ENCODE results near the gene NFASC. TPM values are rescaled to one million over a fixed set of nuclear protein-coding genes. Genes with fewer than 3 reads are reported as not detected.

Gene NFASC
- total and polyA plus RNA-seq, 9 of the 15 experiments (the other 6 are each of a cell fraction or from before 2014, with no cell fraction given), result 0.03 to 0.16 (median 0.06) TPM; not detected in 6

DNA sequence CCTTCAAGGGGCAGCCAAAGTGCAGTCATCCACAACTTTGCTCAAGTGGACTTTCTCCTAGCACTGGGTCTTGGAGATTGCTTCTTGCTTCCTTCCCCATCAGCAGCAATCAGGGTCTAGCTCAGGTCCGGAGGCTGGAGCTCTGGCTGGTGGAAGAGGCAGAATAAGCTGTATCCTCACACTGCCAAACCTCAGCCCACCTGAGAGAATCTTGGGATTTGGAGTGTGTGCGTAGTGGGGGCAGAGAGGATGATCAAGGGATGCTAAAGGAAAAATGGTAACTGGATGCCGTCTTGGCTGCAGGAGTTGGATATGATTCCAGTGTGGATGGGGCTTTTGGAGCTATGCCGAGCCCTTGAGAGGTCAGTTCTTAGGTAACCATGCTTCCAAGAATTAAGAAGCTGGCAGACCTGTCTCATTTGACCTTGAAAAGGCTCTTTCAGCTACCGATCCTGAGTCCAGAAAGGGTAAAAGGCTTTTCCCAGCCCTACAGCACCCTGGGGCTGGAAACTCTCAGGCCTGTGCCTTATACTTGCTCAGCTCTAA is 4.5 kb upstream of the NFASC start (continued):
- TF ChIP-seq ZNF3 (CRISPR knock-in tag; IDR thresholded peaks at IDR 0.05) (no peak), RBM15 (IDR thresholded peaks at IDR 0.05; ENCODE audit: insufficient read depth, low read length) (no peak)

DNA sequence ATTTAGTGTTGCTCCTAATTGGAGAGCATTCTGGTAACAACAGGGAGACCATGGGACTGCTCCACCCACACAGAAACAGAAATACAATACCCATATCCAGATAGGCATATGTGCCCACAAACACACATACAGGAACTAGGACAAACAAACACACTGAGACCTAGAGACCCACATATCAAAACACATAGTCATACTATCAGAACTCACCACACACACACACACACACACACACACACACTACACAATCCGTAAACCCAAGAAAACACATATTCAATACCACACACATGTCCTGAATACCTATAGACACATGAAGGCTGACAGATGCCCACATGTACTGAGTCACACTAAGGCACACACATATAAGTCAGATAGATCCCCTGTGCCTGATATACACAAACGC is 3.5 kb upstream of the NFASC start:
- H3K79me2 ChIP-seq (ENCODE audit: control insufficient read depth, insufficient read depth, low read length), result no peaks in the 10 kb centered on the region
- H3K9ac ChIP-seq (ENCODE audit: insufficient read depth in 1 of 2, low read depth in 2 of 2, low read length in 2 of 2), result no peak overlapping the region
- no peaks in the 10 kb centered on the region for H3K9me1 ChIP-seq (ENCODE audit: control insufficient read depth, insufficient read depth, low read length)
- no peaks in the 10 kb centered on the region for H3K9me3 ChIP-seq (replicated peaks; ENCODE audit: control insufficient read depth, insufficient read depth, low read depth, low read length)
- H3K27ac ChIP-seq (ENCODE audit: extremely low read depth, low read depth, low read length), result no peak overlapping the region
- H3K4me2 ChIP-seq (ENCODE audit: insufficient read depth, low read length), result no peak overlapping the region
- in situ Hi-C loops (cut with MboI) (no loop called here), intact Hi-C loops (cut with micrococcal nuclease) (no loop called here)
- ChIA-PET POLR2A (interaction anchor here (0.6 kb wide), 1 partner anchor 499 kb away, joined by 3 read pairs; no protein-coding TSS in a partner anchor), CTCF (ENCODE audit: low intra/inter-chr PET ratio) (no interaction called here)
- WGBS (ENCODE audit: insufficient coverage, low coverage, missing lambda C conversion rate), result 0% methylated on average over 2 of the region's 2 CpGs
- no peak overlapping the region for H3K4me3 ChIP-seq
- FAIRE-seq (no peak), ATAC-seq (no peak), DNase-seq (ENCODE audit: extremely low read depth in 1 of 4, low spot score in 3 of 4) (no peak)
- no peak overlapping the region for H2AFZ ChIP-seq (ENCODE audit: low read depth, low read length)
- peaks cover 4% of the 10 kb centered on the region; the same call in 1 of the 2 replicates for H4K20me1 ChIP-seq (replicated peaks; ENCODE audit: control insufficient read depth, insufficient read depth, low read length)
- peaks cover 25 to 42% of the 10 kb centered on the region in 2 experiments; a peak in 4 of 5 replicates for H3K27me3 ChIP-seq (ENCODE audit: control insufficient read depth in 2 of 2, insufficient read depth in 2 of 2, low read length in 2 of 2)
- no peaks in the 10 kb centered on the region for H3K36me3 ChIP-seq (ENCODE audit: control insufficient read depth, insufficient read depth, low read length)
- no TSS peak for BruUV-seq (replicated peaks)
- H3K4me1 ChIP-seq (replicated peaks in 1 of 2; ENCODE audit: control insufficient read depth in 2 of 2, insufficient read depth in 2 of 2, low read length in 2 of 2), result no peaks in the 10 kb centered on the region
- TF ChIP-seq HMG20A (CRISPR knock-in tag; conservative IDR thresholded peaks at IDR 0.05) (no peak), RUNX1 (IDR thresholded peaks at IDR 0.05; ENCODE audit: low read depth) (no peak), NFATC3 (IDR thresholded peaks at IDR 0.05) (no peak), HNRNPLL (IDR thresholded peaks at IDR 0.05; ENCODE audit: low read depth, low read length, poor library complexity, severe bottlenecking) (no peak), SPI1 (IDR thresholded peaks at IDR 0.05; ENCODE audit: borderline replicate concordance, low read depth, low read length) (no peak)
- TF ChIP-seq, protein P1, sequence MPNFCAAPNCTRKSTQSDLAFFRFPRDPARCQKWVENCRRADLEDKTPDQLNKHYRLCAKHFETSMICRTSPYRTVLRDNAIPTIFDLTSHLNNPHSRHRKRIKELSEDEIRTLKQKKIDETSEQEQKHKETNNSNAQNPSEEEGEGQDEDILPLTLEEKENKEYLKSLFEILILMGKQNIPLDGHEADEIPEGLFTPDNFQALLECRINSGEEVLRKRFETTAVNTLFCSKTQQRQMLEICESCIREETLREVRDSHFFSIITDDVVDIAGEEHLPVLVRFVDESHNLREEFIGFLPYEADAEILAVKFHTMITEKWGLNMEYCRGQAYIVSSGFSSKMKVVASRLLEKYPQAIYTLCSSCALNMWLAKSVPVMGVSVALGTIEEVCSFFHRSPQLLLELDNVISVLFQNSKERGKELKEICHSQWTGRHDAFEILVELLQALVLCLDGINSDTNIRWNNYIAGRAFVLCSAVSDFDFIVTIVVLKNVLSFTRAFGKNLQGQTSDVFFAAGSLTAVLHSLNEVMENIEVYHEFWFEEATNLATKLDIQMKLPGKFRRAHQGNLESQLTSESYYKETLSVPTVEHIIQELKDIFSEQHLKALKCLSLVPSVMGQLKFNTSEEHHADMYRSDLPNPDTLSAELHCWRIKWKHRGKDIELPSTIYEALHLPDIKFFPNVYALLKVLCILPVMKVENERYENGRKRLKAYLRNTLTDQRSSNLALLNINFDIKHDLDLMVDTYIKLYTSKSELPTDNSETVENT (CRISPR knock-in tag; IDR thresholded peaks at IDR 0.05), result no peak
- TF ChIP-seq, protein P2, sequence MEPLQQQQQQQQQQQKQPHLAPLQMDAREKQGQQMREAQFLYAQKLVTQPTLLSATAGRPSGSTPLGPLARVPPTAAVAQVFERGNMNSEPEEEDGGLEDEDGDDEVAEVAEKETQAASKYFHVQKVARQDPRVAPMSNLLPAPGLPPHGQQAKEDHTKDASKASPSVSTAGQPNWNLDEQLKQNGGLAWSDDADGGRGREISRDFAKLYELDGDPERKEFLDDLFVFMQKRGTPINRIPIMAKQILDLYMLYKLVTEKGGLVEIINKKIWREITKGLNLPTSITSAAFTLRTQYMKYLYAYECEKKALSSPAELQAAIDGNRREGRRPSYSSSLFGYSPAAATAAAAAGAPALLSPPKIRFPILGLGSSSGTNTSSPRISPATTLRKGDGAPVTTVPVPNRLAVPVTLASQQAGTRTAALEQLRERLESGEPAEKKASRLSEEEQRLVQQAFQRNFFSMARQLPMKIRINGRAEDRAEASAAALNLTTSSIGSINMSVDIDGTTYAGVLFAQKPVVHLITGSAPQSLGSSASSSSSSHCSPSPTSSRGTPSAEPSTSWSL (CRISPR knock-in tag; IDR thresholded peaks at IDR 0.05; ENCODE audit: borderline replicate concordance), result no peak
- TF ChIP-seq, protein P3, sequence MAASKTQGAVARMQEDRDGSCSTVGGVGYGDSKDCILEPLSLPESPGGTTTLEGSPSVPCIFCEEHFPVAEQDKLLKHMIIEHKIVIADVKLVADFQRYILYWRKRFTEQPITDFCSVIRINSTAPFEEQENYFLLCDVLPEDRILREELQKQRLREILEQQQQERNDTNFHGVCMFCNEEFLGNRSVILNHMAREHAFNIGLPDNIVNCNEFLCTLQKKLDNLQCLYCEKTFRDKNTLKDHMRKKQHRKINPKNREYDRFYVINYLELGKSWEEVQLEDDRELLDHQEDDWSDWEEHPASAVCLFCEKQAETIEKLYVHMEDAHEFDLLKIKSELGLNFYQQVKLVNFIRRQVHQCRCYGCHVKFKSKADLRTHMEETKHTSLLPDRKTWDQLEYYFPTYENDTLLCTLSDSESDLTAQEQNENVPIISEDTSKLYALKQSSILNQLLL (CRISPR knock-in tag; IDR thresholded peaks at IDR 0.05; ENCODE audit: borderline replicate concordance), result no peak

Data from K562 (cell line).